Calu3 (cell line): ENCODE results near the gene NACA2. TPM values are rescaled to one million over a fixed set of nuclear protein-coding genes. Genes with fewer than 3 reads are reported as not detected.

Source experiments
- BruUV-seq: library from RNA; stranded (reverse); fragments of 400-500 nt; replicated peaks from 2 replicates; lab custom pipeline; 2021; lab: Mats Ljungman, UMichigan
- CTCF ChIA-PET: fragments of 300-600 bp; sonication (Branson Sonifier 250); formaldehyde crosslinking; loops from one replicate; lab custom pipeline; 2022; ENCODE audit warnings: antibody characterized with exemption; lab: Charles Lee
- DNase-seq: peaks from one replicate; pipeline ENCODE4 v3.0.0; 2022
- H3K27ac Mint-ChIP-seq: one replicate; pipeline ENCODE4 v1.8.0; 2022; ENCODE audit warnings: mixed read lengths; ENCODE audit not compliant: unreplicated experiment
- H3K27me3 Mint-ChIP-seq: one replicate; pipeline ENCODE4 v1.8.0; 2022; ENCODE audit warnings: mixed read lengths; ENCODE audit not compliant: unreplicated experiment
- H3K36me3 Mint-ChIP-seq: one replicate; pipeline ENCODE4 v1.8.0; 2022; ENCODE audit warnings: mild to moderate bottlenecking, moderate library complexity, mixed read lengths; ENCODE audit not compliant: insufficient read depth, unreplicated experiment
- H3K4me1 Mint-ChIP-seq: one replicate; pipeline ENCODE4 v1.8.0; 2022; ENCODE audit warnings: mild to moderate bottlenecking, low read depth, mixed read lengths; ENCODE audit not compliant: unreplicated experiment
- H3K4me3 Mint-ChIP-seq: one replicate; pipeline ENCODE4 v1.8.0; 2022; ENCODE audit warnings: mild to moderate bottlenecking, low read depth, moderate library complexity, mixed read lengths; ENCODE audit not compliant: unreplicated experiment
- H3K9me3 Mint-ChIP-seq: one replicate; pipeline ENCODE4 v1.8.0; 2022; ENCODE audit warnings: low read depth, mixed read lengths; ENCODE audit not compliant: unreplicated experiment
- CTCF ChIP-seq: fragments of 200-600 bp; IDR thresholded peaks from one replicate; pipeline ENCODE4 v1.8.0; 2022; ENCODE audit warnings: antibody characterized with exemption; ENCODE audit not compliant: unreplicated experiment
- intact Hi-C: fragments of 100-400 bp; cut with micrococcal nuclease; formaldehyde crosslinking; loops from one replicate; pipeline ENCODE4 v1.10.0; 2022; ENCODE audit not compliant: unreplicated experiment
- total RNA-seq: library from RNA; stranded (reverse); gene quantifications from 2 replicates; pipeline ENCODE4 v1.2.3, GENCODE V29; 2022

NACA2 gene
- total RNA-seq, 1 experiment from 2014 or later = not detected

- Mint-ChIP-seq H3K4me1 (no peaks in the 10 kb centered on the region), H3K27ac (no peak overlapping the region), H3K4me3 (no peak overlapping the region), H3K9me3 (no peaks in the 10 kb centered on the region), H3K27me3 (no peaks in the 10 kb centered on the region), H3K36me3 (no peaks in the 10 kb centered on the region)
- TF ChIP-seq CTCF = no peak
- no peak for DNase-seq
- intact Hi-C loops = no loop called here
- CTCF ChIA-PET = no interaction called here
- BruUV-seq = no TSS peak
These were observed 36.6 kb upstream of the NACA2 start for GRCh38 chr17:61627658-61628057.

DNA sequence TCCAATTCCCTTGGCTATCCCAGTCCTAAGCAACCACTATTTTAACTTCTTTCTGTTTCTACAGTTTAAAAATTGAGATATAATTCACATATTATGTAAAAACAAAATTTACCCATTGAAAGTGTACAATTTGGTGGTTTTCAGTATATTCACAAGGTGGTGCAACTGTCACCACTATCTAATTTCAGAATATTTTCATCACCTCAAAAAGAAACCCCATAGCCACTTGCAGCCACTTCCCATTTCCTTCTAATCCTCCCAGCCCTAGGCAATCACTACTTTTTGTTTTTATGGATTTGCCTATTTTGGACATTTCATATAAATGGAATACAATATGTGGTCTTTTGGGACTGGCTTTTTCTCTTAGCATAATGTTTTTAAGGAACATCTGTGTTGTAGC lies 36.1 kb upstream of the NACA2 start:
- TF ChIP-seq CTCF = no peak
- Mint-ChIP-seq H3K27ac (no peak overlapping the region), H3K9me3 (no peaks in the 10 kb centered on the region), H3K36me3 (no peaks in the 10 kb centered on the region), H3K4me1 (no peaks in the 10 kb centered on the region), H3K4me3 (no peak overlapping the region), H3K27me3 (no peaks in the 10 kb centered on the region)
- BruUV-seq = no TSS peak
- no peak for DNase-seq
- intact Hi-C loops = no loop called here
- CTCF ChIA-PET = no interaction called here

DNA sequence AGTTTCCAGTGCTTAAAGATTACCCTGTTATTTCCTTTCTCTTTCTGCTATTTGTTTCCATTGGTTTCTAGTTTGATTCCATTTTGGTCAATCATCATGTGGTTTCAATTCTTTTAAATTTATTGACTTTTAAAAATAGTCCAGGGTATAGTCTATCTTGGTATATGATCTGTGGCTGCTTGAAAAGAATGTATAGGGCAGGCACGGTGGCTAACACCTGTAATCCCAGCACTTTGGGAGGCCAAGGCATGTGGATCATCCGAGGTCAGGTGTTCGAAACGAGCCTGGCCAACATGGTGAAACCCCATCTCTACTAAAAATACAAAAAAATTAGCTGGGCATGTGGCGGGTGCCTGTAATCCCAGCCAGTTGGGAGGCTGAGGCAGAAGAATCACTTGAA lies 34.5 kb upstream of the NACA2 start:
- H3K4me3 Mint-ChIP-seq = no peak overlapping the region
- TF ChIP-seq CTCF = no peak
- CTCF ChIA-PET = no interaction called here
- intact Hi-C loops = no loop called here
- H3K36me3 Mint-ChIP-seq = no peaks in the 10 kb centered on the region
- no peak overlapping the region for H3K27ac Mint-ChIP-seq
- H3K4me1 Mint-ChIP-seq = no peaks in the 10 kb centered on the region
- no TSS peak for BruUV-seq
- no peaks in the 10 kb centered on the region for H3K27me3 Mint-ChIP-seq
- DNase-seq = no peak
- H3K9me3 Mint-ChIP-seq = no peaks in the 10 kb centered on the region

DNA sequence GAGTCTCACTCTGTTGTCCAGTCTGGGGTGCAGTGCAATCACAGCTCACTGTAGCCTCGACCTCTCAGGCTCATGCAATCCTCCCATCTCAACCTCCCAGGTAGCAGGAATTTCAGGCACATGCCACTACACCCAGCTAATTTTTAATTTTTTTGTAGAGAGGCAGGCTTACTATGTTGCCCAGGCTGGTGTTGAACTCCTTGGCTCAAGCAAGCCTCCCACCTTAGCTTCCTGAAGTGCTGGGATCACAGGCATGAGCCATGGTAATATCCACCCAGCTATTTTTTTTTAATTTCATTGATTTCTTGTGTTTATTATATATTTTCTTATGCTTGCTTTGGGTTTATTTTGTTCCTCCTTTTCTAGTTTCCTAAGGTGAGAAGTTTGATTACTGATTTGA lies 33.9 kb upstream of the NACA2 start:
- no peak for DNase-seq
- BruUV-seq = no TSS peak
- Mint-ChIP-seq H3K9me3 (no peaks in the 10 kb centered on the region), H3K27me3 (no peaks in the 10 kb centered on the region), H3K4me1 (no peaks in the 10 kb centered on the region), H3K4me3 (no peak overlapping the region), H3K27ac (no peak overlapping the region), H3K36me3 (no peaks in the 10 kb centered on the region)
- CTCF ChIA-PET = interaction anchor here (0.8 kb wide), 1 partner anchor 58 kb away, joined by 3 read pairs; no protein-coding TSS in a partner anchor
- TF ChIP-seq CTCF = no peak
- intact Hi-C loops = no loop called here
